GM08714 (cell line): ENCODE measurements around the gene RNF220.

Experiments
- H3K4me3 ChIP-seq: fragments of 200-500 bp; sonication (Bioruptor generic); 2 replicates; pipeline ENCODE4 v1.5.1; 2014; ENCODE audit warnings: mild to moderate bottlenecking, low read length, inconsistent platforms
- ZNF274 ChIP-seq: IDR thresholded peaks from 2 replicates; pipeline ENCODE4 v1.6.1; 2012; ENCODE audit warnings: mild to moderate bottlenecking, low read depth, low read length

Gene RNF220

GRCh38 chr1:44672254-44672955 is 267.4 kb downstream of the RNF220 start:
- H3K4me3 ChIP-seq, result no peak overlapping the region; the same call in 1 of the 2 replicates
- no peak for TF ChIP-seq ZNF274

- no peak for TF ChIP-seq ZNF274
Observed at GRCh38 chr1:44672961-44673674, 268.1 kb downstream of the RNF220 start.

DNA sequence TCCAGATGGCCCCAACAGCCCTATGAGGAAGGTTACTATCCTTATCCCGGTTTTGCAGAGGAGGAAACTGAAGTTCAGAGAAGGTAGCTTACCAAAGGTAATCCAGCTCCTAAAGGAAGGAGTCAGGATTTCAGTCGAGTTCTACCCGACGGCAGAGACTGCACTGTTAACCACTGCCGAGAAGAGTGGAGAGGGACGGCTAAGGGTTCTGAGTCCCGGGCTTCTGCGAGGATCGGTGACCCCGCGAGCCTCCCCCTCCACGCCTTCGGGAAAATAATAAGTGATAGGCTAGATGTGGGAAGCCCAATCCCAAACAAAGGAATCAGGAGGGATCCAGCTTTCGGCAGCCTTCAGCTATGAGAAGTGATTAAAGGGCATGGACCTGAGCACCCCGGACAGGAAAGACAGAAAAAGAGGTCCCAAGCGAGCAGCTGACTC is 268.6 kb downstream of the RNF220 start:
- no peak for TF ChIP-seq ZNF274
- peak overlapping the region; percentile 70 for H3K4me3 ChIP-seq

More at GRCh38 chr1:44672961-44673674, 268.1 kb downstream of the RNF220 start:
- peak overlapping the region; percentile 70; the same call in 1 of the 2 replicates for H3K4me3 ChIP-seq

- TF ChIP-seq ZNF274, result no peak
Observed at GRCh38 chr1:44674113-44675000, 269.3 kb downstream of the RNF220 start, which contains the start of the genes ARMH1 and TMEM53. Gene ARMH1, plus strand, starts transcription at chr1:44674714. Its CDS starts 14,984 bp downstream, at chr1:44689698. Gene TMEM53, minus strand, starts transcription at chr1:44674481. Its CDS starts 90 bp downstream, at chr1:44674391.

GRCh38 chr1:44675186-44675585 is 270.1 kb downstream of the RNF220 start:
- H3K4me3 ChIP-seq, result peak overlapping the region; percentile 86; the same call in 1 of the 2 replicates
- TF ChIP-seq ZNF274, result no peak

More at GRCh38 chr1:44674113-44675000, 269.3 kb downstream of the RNF220 start, which contains the start of the genes ARMH1 and TMEM53:
- peak within 1 kb of the TSS; percentile 86 for H3K4me3 ChIP-seq

GRCh38 chr1:44676484-44677200 is 271.6 kb downstream of the RNF220 start:
- TF ChIP-seq ZNF274, result no peak
- H3K4me3 ChIP-seq, result no peak overlapping the region

DNA sequence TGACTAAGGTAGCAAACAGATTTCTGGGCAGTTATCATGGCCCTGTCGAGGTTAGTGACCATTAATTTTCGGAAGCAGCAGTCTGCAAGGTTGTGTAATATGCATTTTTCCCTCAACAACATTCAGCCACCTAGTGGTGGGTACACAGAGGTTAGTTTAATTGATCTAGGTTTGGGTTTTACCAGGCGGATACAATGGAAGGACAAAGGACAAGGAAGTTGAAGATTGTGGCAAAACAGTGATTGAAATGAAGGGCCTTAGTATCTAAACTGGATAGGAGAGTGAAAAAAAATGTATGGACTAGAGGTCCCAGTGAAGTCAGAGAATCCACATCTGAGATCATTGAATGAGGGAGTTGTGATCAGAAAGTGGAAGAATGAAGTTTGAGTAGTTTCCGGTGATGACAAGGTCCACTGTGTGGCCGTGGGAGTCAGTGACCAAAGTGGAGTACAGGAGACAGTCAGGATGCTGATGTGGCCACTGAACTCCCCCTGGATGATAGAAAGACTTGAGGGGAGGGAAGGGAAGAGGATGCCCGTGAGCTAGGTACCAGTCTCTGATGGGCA is 272.2 kb downstream of the RNF220 start:
- no peak overlapping the region for H3K4me3 ChIP-seq

GRCh38 chr1:44678120-44678519 is 273.1 kb downstream of the RNF220 start:
- H3K4me3 ChIP-seq, result no peak overlapping the region
- no peak for TF ChIP-seq ZNF274

More for the DNA sequence above, 272.2 kb downstream of the RNF220 start:
- no peak for TF ChIP-seq ZNF274

DNA sequence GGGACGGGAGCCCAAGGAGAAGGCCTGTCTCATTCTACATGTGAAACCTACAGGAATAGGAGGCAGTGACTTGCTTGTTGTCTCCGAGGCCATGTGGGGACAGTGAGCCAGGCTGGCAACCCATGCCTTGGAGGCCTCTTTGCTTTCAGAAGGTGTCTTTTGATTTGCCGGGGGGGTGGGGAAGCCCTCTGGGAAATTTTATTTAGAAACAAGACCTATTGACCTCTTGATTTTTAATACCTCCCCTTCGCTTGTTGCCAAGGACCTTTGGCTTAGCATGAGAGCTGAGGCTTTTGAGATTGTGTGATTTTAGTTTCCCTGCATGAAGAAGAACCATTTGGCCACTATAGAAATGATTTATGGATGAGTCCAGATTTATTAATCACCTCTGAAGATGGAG is 273.6 kb downstream of the RNF220 start:
- no peak for TF ChIP-seq ZNF274
- no peak overlapping the region for H3K4me3 ChIP-seq

DNA sequence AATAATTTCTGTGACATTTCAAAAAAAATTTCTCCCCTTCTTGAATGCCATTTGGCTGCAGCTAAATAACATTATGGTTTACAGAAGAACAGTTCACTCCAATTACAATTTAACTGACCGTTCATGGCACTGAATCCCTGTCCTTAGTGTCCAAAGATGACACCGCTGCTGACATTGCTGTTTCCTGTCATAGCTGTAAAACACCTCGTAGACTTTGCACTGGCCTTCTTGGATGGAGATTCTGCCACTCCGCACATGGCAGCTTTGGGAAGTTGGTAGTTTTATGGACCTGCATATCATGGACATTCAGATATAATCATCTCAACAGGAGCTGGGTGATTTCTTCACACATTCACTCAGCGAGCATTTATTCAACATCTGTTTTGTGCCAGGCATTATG is 274.4 kb downstream of the RNF220 start:
- no peak overlapping the region for H3K4me3 ChIP-seq
- TF ChIP-seq ZNF274, result no peak

DNA sequence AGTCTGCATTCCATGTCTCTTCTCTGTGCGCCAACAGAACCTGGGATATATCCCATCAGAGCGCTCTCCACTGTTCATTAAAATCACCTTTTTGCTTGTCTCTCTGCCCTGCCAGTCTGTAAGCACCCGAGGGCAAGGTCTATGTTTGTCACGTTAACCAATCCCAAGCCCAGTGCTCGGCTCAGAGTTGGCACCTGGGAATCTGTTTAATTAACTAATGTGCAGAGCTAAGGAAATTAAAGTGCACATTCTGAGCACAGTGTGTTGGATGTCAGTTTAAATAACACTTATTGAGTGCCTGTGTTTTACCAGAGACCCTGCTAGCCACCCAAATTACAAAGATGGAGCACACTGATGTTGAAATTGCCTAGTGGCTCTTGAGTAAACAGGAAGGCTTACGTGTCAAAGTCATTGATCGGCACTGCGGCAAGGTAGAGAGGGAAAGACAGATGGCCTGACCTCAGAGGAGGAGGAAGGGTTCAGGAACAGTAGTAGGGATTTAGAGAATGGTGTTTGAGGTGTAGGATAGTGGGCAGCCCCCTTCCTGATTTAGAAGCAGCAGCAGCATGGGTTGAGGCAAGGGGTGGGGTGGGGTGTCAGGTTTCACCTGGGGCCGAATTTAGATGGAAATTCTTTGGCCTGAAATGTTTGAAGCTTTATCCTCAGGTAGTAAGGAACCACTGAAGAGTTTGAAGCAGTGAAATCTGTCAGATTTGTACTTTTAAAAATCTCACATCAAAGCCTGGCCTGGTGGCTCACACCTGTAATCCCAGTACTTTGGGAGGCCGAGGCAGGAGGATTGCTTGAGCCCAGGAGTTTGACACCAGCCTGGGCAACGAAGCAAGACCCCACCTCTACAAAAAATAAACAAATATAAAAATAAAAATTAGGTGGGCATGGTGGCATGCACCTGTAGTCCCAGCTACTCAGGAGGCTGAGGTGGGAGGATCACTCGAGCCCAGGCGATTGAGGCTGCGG is 277.1 kb downstream of the RNF220 start:
- no peak overlapping the region for H3K4me3 ChIP-seq

GRCh38 chr1:44682883-44683265 is 277.8 kb downstream of the RNF220 start:
- H3K4me3 ChIP-seq, result no peak overlapping the region
- TF ChIP-seq ZNF274, result no peak

More for the DNA sequence above, 277.1 kb downstream of the RNF220 start:
- no peak for TF ChIP-seq ZNF274

GRCh38 chr1:44684525-44684924 is 279.5 kb downstream of the RNF220 start:
- no peak overlapping the region; the same call in 1 of the 2 replicates for H3K4me3 ChIP-seq
- no peak for TF ChIP-seq ZNF274
